Stimulated activated CD4-positive, alpha-beta T cell treated with anti-CD3 and anti-CD28 coated beads, TNF-alpha, amount 100 ng/mL, for 4 hours (primary cell): Measurements from ENCODE around the gene LUC7L.
"Not testable (repeated sequence)": the region's sequence is repeated elsewhere in the genome, so short reads cannot be mapped to it uniquely, and the experiment has no call there.

Experiments used
- DNase-seq, 3 experiments: peaks; one replicate each; pipeline ENCODE4 v3.0.0-alpha.2; 2020; ENCODE audit warnings: low read depth in 3 of 3

Gene LUC7L

DNA sequence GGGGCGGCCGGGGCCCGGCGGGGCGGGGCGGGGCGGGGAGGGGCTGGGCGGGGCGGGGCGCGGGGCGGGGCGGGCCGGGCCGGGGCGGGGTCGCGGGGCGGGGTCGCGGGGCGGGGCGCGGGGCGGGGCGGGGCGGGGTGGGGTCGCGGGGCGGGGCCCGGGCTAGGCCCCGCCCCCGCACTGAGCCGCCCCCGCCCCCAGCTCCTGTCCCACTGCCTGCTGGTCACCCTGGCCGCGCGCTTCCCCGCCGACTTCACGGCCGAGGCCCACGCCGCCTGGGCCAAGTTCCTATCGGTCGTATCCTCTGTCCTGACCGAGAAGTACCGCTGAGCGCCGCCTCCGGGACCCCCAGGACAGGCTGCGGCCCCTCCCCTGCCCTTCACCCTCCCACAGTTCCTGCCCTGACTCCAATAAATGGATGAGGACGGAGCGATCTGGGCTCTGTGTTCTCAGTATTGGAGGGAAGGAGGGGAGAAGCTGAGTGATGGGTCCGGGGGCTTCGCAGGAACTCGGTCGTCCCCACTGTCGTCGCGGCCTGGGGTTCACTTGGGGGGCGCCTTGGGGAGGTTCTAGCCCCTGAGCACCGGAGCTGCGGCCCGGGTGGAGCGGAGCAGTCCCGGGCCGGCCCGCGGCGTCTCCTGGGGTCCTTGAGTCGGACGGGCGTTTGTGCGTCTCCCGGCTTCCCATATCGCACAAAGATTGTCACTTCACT is 64.3 kb downstream of the LUC7L start:
- DNase-seq, result no peak

DNA sequence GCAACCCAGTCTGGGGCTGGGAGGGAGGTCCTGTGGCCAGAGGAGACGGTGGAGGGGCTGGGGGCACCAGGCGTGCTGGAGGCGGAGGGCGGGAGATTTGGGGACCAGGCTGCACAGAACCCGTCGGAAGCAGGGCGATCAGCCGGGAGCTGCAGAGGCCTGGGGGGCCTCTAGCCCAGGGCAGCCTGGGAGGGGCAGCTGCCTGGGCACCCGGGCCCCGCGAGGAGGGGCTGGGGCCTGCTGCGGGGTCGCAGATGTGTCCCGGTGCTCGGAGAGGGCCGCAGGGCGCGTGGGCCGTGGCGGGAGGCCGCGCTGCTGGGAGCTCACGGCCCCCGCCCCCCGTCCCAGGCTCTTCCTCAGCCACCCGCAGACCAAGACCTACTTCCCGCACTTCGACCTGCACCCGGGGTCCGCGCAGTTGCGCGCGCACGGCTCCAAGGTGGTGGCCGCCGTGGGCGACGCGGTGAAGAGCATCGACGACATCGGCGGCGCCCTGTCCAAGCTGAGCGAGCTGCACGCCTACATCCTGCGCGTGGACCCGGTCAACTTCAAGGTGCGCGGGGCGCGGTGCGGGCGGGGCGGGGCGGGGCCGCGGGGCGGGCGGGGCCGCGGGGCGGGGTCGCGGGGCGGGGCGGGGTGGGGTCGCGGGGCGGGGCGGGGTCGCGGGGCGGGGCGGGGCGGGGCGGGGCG is 65.0 kb downstream of the LUC7L start:
- DNase-seq, result not testable (repeated sequence)

DNA sequence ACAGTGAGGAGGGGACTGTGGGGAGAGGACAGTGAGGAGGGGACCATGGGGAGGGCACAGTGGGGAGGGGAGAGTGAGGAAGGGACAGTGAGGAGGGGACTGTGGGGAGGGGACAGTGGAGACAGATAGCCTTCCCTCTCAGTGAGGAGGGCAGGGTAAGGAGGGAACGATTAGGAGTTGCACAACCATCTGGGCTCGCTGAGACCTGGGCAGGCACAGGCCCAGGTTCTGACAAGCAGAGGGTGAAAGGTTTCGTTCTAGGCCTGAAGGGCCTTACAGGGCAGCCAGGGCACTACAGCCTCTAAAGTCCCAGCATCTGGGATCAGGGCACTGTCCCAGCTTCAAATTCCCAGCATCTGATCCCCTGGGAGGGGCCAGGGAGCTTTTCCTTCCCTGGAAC is 65.6 kb downstream of the LUC7L start:
- DNase-seq, result not testable (repeated sequence)

DNA sequence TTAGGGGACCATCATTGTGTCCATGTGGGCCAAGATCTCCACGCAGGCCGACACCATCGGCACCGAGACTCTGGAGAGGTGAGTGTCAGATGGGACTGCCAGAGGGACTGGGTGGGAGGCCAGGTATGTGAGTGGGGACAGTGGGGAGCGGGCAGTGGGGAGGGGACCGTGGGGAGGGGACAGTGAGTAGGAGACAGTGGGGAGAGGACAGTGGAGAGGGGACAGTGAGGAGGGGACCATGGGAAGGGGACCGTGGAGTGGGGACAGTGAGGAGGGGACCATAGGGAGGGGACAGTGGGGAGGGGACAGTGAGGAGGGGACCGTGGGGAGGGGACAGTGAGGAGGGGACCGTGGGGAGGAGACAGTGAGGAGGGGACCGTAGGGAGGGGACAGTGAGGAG is 66.1 kb downstream of the LUC7L start:
- not testable (repeated sequence) for DNase-seq

DNA sequence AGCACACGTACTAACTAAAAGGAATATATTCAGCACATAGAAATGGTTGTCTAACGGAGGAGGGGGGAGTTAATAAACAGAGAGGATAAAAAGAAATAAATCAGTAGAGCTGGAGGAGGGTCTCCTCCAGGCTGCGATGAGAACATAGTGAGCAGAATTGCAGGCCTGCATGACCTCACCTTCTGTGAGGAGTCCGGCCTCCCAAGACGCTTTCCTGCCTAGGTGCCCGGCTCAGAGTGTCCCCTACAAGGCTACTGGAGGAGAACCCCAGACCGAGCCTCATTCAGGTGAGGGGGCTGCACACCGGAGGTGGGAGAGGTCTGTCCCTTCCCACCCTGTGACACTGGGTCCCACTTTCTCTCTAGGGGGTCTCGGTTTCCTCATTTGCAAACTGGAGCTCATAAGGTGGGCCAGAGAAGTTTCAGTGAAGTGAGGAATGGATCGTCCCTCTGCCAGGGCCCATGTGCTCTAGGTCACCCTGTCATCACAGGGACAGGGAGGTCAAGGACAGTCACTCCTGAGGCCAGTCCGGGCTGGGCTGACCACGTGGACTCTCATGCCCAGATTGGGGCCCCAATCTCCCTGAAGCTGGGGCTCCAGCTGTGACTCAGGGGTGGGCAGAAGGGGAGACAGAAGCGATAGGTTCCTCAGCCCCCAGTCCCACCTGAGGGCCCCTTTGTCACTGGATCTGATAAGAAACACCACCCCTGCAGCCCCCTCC is 66.8 kb downstream of the LUC7L start:
- DNase-seq, result no peak

DNA sequence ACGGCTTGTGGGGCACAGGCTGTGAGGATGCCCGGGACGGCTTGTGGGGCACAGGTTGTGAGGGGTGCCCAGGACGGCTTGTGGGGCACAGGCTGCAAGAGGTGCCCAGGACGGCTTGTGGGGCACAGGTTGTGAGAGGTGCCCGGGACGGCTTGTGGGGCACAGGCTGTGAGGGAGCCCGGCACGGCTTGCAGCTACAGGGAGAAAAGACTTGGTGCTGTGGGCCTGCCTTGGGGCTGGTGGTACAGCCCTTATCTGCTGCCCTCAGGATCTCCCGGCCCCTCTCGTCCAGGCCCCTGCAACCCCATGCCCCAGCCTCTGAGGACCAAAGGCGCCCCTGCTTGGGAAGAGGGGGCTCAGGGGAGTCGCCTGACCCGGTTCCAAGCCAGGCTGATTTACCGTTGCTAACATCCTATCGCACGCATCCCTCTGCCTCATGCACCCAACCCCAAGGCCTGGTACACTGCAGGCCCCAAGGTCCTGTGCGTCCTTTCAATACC is 68.5 kb downstream of the LUC7L start:
- no peak for DNase-seq

DNA sequence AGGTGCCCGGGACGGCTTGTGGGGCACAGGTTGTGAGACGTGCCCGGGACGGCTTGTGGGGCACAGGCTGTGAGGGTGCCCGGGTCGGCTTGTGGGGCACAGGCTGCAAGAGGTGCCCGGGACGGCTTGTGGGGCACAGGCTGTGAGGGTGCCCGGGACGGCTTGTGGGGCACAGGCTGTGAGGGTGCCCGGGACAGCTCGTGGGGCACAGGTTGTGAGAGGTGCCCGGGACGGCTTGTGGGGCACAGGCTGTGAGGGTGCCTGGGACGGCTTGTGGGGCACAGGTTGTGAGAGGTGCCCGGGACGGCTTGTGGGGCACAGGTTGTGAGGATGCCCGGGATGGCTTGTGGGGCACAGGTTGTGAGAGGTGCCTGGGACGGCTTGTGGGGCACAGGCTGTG is 69.0 kb downstream of the LUC7L start:
- DNase-seq, result not testable (repeated sequence)

DNA sequence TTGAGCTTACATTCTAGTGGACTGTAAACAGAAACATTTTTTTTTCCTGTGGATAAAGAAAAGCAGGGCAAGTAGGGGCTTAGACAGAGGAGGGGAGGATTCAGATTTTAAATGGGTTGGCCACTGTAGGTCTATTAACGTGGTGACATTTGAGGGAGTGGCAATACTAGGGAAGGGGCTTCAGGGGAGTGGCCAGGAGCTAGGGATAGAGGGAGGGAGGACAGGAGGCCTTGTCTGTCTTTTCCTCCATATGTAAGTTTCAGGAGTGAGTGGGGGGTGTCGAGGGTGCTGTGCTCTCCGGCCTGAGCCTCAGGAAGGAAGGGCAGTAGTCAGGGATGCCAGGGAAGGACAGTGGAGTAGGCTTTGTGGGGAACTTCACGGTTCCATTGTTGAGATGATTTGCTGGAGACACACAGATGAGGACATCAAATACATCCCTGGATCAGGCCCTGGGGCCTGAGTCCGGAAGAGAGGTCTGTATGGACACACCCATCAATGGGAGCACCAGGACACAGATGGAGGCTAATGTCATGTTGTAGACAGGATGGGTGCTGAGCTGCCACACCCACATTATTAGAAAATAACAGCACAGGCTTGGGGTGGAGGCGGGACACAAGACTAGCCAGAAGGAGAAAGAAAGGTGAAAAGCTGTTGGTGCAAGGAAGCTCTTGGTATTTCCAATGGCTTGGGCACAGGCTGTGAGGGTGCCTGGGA is 70.0 kb downstream of the LUC7L start:
- no peak for DNase-seq

DNA sequence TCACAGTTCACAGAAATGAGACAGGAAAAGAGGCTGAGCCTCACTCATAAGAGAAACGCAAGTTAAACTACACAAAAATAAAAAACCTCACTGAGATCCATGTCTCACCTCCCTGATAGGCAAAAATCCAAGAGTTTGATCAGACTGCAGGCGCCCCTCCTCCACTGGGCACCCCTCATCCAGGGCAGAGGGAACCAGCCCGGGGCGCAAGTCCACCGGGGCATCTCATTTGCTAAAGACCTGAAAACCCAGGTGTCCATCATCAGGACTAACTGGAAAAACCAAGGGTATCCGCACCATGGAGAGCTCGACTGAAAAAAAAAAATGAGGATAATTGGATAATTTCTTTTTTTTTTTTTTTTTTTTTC is 74.2 kb downstream of the LUC7L start:
- no peak for DNase-seq

DNA sequence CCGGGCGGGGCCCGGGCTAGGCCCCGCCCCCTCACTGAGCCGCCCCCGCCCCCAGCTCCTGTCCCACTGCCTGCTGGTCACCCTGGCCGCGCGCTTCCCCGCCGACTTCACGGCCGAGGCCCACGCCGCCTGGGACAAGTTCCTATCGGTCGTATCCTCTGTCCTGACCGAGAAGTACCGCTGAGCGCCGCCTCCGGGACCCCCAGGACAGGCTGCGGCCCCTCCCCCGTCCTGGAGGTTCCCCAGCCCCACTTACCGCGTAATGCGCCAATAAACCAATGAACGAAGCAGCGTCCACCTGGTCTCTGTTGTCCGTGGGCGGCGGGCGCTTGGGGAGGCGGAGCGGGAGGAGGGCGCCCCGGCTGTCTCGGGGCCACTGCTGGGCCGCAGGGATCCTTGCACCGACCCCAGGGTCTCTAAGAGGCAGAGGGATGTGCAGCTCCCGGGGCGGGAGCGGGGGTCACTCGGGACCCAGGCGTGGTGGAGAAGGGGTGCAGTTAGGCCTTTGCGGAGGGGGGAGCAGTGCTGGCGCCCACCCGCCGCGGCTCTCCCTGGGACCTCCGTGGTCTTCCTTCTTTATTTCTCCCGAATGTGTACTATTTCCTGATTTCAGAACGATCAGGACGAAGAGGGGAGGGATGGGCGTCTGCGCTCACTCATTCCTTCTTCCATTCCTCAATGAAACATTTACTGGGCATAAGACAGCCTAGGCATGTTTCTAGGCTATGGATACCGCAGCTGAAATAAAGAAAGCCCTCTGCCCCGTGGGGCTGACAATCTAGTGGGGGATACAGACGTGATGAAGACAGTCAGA is 74.8 kb downstream of the LUC7L start:
- DNase-seq, result no peak

DNA sequence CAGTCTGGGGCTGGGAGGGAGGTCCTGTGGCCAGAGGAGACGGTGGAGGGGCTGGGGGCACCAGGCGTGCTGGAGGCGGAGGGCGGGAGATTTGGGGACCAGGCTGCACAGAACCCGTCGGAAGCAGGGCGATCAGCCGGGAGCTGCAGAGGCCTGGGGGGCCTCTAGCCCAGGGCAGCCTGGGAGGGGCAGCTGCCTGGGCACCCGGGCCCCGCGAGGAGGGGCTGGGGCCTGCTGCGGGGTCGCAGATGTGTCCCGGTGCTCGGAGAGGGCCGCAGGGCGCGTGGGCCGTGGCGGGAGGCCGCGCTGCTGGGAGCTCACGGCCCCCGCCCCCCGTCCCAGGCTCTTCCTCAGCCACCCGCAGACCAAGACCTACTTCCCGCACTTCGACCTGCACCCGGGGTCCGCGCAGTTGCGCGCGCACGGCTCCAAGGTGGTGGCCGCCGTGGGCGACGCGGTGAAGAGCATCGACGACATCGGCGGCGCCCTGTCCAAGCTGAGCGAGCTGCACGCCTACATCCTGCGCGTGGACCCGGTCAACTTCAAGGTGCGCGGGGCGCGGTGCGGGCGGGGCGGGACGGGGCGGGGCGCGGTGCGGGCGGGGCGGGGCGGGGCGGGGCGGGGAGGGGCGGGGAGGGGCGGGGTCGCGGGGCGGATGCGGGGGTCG is 75.6 kb downstream of the LUC7L start:
- DNase-seq, result not testable (repeated sequence)

DNA sequence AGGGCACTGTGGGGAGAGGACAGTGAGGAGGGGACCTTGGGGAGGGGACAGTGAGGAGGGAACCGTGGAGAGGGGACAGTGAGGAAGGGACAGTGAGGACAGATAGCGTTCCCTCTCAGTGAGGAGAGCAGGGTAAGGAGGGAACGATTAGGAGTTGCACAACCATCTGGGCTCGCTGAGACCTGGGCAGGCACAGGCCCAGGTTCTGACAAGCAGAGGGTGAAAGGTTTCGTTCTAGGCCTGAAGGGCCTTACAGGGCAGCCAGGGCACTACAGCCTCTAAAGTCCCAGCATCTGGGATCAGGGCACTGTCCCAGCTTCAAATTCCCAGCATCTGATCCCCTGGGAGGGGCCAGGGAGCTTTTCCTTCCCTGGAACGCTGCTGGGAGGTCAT is 76.1 kb downstream of the LUC7L start:
- DNase-seq, result not testable (repeated sequence)

DNA sequence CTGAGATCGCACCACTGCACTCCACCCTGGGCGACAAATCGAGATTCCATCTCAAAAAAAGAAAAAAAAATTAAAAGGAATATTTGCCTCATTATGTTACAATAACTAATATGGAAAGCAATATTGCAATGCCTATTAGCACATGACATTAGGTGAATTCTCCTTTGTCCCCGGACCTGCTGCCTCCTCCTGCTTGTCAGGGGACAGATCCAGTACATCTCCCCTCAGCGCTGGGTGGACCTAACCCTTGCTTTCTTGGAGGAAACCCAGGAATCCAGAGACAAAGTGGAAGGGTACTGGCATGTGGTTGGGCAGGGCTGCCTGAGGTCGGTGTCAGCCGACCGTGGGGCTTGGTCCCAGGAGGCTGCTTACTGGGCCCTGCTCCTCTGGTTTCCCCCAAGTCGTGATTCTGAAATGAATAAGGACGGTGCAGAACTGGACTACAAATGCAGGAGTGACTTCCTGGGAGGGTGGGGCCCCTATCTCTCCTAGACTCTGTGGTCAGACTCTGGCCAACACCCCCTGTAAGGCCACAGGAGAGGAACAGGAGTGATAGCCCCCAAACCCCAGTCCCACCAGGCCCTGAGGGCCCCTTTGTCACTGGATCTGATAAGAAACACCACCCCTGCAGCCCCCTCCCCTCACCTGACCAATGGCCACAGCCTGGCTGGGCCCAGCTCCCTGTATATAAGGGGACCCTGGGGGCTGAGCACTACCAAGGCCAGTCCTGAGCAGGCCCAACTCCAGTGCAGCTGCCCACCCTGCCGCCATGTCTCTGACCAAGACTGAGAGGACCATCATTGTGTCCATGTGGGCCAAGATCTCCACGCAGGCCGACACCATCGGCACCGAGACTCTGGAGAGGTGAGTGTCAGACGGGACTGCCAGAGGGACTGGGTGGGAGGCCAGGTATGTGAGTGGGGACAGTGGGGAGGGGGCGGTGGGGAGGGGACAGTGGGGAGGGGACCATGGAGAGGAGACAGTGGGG is 76.8 kb downstream of the LUC7L start, which contains the start of gene HBZ:
Gene HBZ, plus strand, starts transcription at position 504 of the 988 bp plus-strand sequence. Its CDS starts 266 bp downstream, at position 770.
- DNase-seq, result no peak

DNA sequence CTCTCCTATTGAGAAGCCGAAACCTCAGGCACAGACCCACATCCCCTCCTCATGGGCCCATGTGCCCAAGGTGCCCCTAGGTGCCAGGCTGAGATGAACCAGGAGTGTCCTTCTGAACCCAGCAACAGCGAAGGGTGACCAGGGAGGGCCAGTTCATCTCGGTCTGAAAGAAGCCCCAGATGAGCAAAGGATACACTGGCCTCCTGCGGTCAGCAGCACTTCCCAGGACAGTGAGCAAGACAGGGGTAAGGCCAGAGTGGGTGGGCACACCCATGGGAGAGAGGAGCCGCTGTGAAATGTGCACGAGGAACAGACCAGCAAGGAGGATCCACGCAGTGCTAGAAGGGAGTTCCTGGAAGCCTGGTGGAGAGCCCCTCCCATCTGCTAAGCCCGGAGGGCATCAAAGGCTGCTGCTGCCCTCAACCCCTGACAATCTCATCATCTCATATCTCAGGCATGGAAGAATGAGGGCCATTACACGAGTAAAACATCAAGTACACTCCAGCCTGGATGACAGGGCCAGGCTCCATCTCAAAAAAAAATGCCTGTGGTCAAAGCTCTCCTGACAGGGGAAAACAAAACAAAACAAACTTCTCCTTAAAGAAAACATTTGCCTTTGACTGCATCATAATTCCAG is 80.1 kb downstream of the LUC7L start:
- no peak for DNase-seq

DNA sequence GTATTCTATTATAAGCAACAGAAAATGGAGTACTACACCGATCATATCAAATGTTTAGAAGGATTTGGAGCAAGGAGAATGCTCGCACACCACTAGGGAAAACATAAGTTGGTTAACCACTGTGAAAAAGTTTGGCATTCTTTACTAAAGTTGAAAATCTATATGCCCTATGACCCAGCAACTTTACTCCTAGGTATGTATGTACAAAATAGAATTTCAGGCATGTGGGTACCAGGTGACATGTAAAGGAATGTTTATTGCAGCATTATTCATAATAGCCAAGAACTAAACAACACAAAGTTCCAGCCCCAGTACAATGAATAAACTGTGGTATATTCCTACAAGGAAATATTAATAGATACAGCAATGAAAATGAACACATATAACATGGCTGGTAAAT is 82.6 kb downstream of the LUC7L start:
- DNase-seq, result no peak

DNA sequence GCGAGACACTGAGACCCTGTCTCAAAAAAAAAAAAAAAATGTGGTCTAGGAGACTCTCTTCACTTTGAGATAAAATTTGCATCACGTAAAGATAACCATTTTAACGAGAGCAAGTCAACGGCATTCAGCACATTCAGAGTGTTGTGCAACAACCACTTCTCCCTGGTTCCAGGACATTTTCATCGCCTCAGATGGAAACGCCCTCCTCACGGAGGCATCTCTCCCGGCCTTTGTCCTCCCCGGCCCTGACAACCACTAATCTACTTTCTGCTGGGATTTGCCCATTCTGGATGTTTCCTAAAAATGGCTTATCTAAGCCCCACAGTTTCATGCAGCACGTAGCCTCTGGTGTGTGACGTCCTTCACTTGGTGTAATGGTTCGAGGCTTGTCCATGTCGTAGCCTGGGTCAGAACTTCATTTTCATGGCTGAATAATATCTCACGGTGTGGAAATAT is 84.4 kb downstream of the LUC7L start:
- DNase-seq, result no peak

DNA sequence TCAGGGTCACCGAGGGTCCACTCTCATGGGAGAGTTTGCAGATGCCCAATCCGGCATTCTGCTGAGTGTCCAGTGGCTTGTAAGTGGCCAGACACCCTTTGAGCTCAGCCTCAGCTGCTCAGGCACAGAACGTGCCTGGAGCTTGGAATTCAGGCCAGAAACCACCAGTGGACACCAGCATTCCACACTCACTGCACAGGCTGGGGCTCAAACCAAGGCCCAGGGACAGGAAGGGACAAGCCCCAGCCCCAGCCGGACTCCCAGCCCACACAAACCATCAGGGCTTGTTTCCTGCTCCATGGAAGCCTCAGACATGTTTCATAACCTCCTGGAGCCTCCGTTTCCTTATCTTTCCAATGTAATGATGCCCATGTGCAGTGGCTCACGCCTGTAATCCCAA is 85.8 kb downstream of the LUC7L start:
- no peak for DNase-seq

DNA sequence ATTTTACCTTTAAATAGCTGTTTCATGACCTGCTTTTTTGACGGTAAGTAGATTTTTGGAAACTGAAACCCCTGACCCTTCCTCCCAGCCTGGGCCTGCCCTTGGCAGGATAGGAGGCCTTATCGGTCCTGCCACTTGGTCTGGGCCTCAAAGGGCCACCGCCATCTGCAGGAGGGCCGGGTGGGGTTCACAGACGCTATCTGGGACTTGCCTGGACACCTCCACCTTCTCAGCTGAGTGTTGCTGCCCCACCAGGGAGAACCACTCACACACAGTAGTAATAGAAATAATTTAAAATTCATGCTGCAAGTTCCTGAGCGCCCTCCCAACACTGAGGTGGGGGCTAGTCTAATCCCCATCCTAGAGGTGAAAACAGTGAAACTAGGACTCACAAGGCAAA is 86.2 kb downstream of the LUC7L start:
- DNase-seq, result no peak
